ENCODE data around the gene TEX29. TPM values are rescaled to one million over a fixed set of nuclear protein-coding genes. Genes with fewer than 3 reads are reported as not detected.

TEX29 gene
- polyA plus RNA-seq, 1 donor = 0.35 TPM

Other genes starting within 250 kb of the TEX29 start
- 79.1 TPM for gene ARHGEF7, start 205.3 kb upstream of the TEX29 start, polyA plus RNA-seq (ENCODE audit: insufficient read length)

Measured in left kidney (tissue), 1 donor.